Measurements from ENCODE around the gene RIN2. TPM values are rescaled to one million over a fixed set of nuclear protein-coding genes. Genes with fewer than 3 reads are reported as not detected.

RIN2 gene
- total RNA-seq, 1 donor from 2014 or later, result 57.5 TPM

GRCh38 chr20:19777981-19778380 is 19.9 kb downstream of the RIN2 start:
- Mint-ChIP-seq H3K27me3 (ENCODE audit: unreplicated experiment) (no peaks in the 10 kb centered on the region), H3K4me3 (ENCODE audit: unreplicated experiment) (no peak overlapping the region), H3K9me3 (ENCODE audit: unreplicated experiment) (no peaks in the 10 kb centered on the region), H3K27ac (ENCODE audit: unreplicated experiment) (no peak overlapping the region), H3K4me1 (ENCODE audit: unreplicated experiment) (no peaks in the 10 kb centered on the region), H3K36me3 (ENCODE audit: low read depth, unreplicated experiment) (no peaks in the 10 kb centered on the region)
- DNase-seq (ENCODE audit: low spot score), result no peak
- TF ChIP-seq CTCF (IDR thresholded peaks at IDR 0.05; ENCODE audit: unreplicated experiment), result no peak

GRCh38 chr20:19778404-19778803 is 20.3 kb downstream of the RIN2 start:
- Mint-ChIP-seq H3K27ac (ENCODE audit: unreplicated experiment) (no peak overlapping the region), H3K4me3 (ENCODE audit: unreplicated experiment) (no peak overlapping the region), H3K36me3 (ENCODE audit: low read depth, unreplicated experiment) (no peaks in the 10 kb centered on the region), H3K4me1 (ENCODE audit: unreplicated experiment) (no peaks in the 10 kb centered on the region), H3K9me3 (ENCODE audit: unreplicated experiment) (no peaks in the 10 kb centered on the region), H3K27me3 (ENCODE audit: unreplicated experiment) (no peaks in the 10 kb centered on the region)
- no peak for DNase-seq (ENCODE audit: low spot score)
- no peak for TF ChIP-seq CTCF (IDR thresholded peaks at IDR 0.05; ENCODE audit: unreplicated experiment)

- H3K27me3 Mint-ChIP-seq (ENCODE audit: unreplicated experiment), result no peaks in the 10 kb centered on the region
- H3K36me3 Mint-ChIP-seq (ENCODE audit: low read depth, unreplicated experiment), result no peaks in the 10 kb centered on the region
- no peaks in the 10 kb centered on the region for H3K9me3 Mint-ChIP-seq (ENCODE audit: unreplicated experiment)
- no peak overlapping the region for H3K4me3 Mint-ChIP-seq (ENCODE audit: unreplicated experiment)
- no peak for TF ChIP-seq CTCF (IDR thresholded peaks at IDR 0.05; ENCODE audit: unreplicated experiment)
- peaks cover 7% of the 10 kb centered on the region for H3K4me1 Mint-ChIP-seq (ENCODE audit: unreplicated experiment)
- DNase-seq (ENCODE audit: low spot score), result no peak
- no peak overlapping the region for H3K27ac Mint-ChIP-seq (ENCODE audit: unreplicated experiment)
These were observed 21.6 kb downstream of the RIN2 start for GRCh38 chr20:19779634-19780033.

DNA sequence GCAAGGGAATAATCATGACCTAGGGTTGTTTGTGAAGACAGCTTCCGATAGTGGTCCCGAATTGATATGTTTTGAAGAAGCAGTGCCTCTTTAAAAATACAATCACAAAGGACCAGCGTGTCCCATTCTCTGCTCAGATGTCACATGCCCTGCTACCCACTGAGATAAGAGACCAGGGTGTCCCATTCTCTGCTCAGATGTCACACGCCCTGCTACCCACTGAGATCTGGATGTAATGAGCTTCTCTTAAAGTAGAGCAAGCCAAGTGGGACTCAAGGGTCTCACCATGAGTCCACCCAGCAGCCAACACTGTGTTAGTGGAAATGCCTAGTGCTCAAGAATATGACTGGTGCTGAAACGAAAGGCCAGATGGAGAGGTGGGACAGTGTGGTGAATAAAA is 22.2 kb downstream of the RIN2 start:
- no peaks in the 10 kb centered on the region for H3K27me3 Mint-ChIP-seq (ENCODE audit: unreplicated experiment)
- H3K9me3 Mint-ChIP-seq (ENCODE audit: unreplicated experiment), result no peaks in the 10 kb centered on the region
- no peaks in the 10 kb centered on the region for H3K36me3 Mint-ChIP-seq (ENCODE audit: low read depth, unreplicated experiment)
- no peak for DNase-seq (ENCODE audit: low spot score)
- no peak overlapping the region for H3K27ac Mint-ChIP-seq (ENCODE audit: unreplicated experiment)
- H3K4me1 Mint-ChIP-seq (ENCODE audit: unreplicated experiment), result peaks cover 13% of the 10 kb centered on the region
- H3K4me3 Mint-ChIP-seq (ENCODE audit: unreplicated experiment), result no peak overlapping the region
- no peak for TF ChIP-seq CTCF (IDR thresholded peaks at IDR 0.05; ENCODE audit: unreplicated experiment)

- Mint-ChIP-seq H3K4me1 (ENCODE audit: unreplicated experiment) (peaks cover 21% of the 10 kb centered on the region), H3K4me3 (ENCODE audit: unreplicated experiment) (no peak overlapping the region), H3K27me3 (ENCODE audit: unreplicated experiment) (peaks cover 2% of the 10 kb centered on the region), H3K9me3 (ENCODE audit: unreplicated experiment) (no peaks in the 10 kb centered on the region), H3K27ac (ENCODE audit: unreplicated experiment) (no peak overlapping the region), H3K36me3 (ENCODE audit: low read depth, unreplicated experiment) (no peaks in the 10 kb centered on the region)
- DNase-seq (ENCODE audit: low spot score), result no peak
- no peak for TF ChIP-seq CTCF (IDR thresholded peaks at IDR 0.05; ENCODE audit: unreplicated experiment)
These were observed 23.2 kb downstream of the RIN2 start for GRCh38 chr20:19781235-19781634.
